T follicular helper cell (primary cell): ENCODE measurements around the gene SMAD6.
"Not testable (repeated sequence)": the region's sequence is repeated elsewhere in the genome, so short reads cannot be mapped to it uniquely, and the experiment has no call there.

Experiments used
- DNase-seq: peaks from one replicate; pipeline ENCODE4 v3.0.0-alpha.2; 2020; ENCODE audit warnings: low read depth

The SMAD6 gene

GRCh38 chr15:66825139-66825538 lies 123.1 kb downstream of the SMAD6 start:
- DNase-seq = no peak

GRCh38 chr15:66825731-66826130 lies 123.7 kb downstream of the SMAD6 start:
- no peak for DNase-seq

GRCh38 chr15:66826507-66826906 lies 124.5 kb downstream of the SMAD6 start:
- DNase-seq = no peak

GRCh38 chr15:66827039-66827697 lies 125.1 kb downstream of the SMAD6 start:
- no peak for DNase-seq

GRCh38 chr15:66827698-66828055 lies 125.6 kb downstream of the SMAD6 start:
- DNase-seq = no peak

- not testable (repeated sequence) for DNase-seq
Measured at GRCh38 chr15:66828817-66829541, 126.9 kb downstream of the SMAD6 start.

GRCh38 chr15:66829551-66830121 lies 127.6 kb downstream of the SMAD6 start:
- DNase-seq = no peak

- no peak for DNase-seq
Measured at GRCh38 chr15:66830358-66830757, 128.3 kb downstream of the SMAD6 start.

- no peak for DNase-seq
Measured at GRCh38 chr15:66830823-66831222, 128.8 kb downstream of the SMAD6 start.

GRCh38 chr15:66831289-66831688 lies 129.3 kb downstream of the SMAD6 start:
- no peak for DNase-seq

GRCh38 chr15:66831801-66832390 lies 129.9 kb downstream of the SMAD6 start:
- DNase-seq = no peak
